CD4-positive, alpha-beta T cell treated with Interferon alpha-2 for 1 hour (primary cell): ENCODE results near the gene YWHAQ.
A peak's percentile ranks its signal among the peaks of the same experiment; 100 is the strongest.
"Not testable (repeated sequence)": the region's sequence is repeated elsewhere in the genome, so short reads cannot be mapped to it uniquely, and the experiment has no call there.

Experiments
- DNase-seq, 2 donors: peaks; one replicate each; pipeline ENCODE4 v3.0.0-alpha.2; 2020 to 2022

Gene YWHAQ

GRCh38 chr2:9593925-9594324 lies 36.9 kb downstream of the YWHAQ start:
- DNase-seq = no peak

- no peak for DNase-seq
These were observed 38.1 kb downstream of the YWHAQ start for GRCh38 chr2:9592699-9593098.

- DNase-seq = no peak
These were observed 40.2 kb downstream of the YWHAQ start for GRCh38 chr2:9590641-9591040.

GRCh38 chr2:9586465-9586864 lies 44.3 kb downstream of the YWHAQ start:
- no peak for DNase-seq

GRCh38 chr2:9585486-9585885 lies 45.3 kb downstream of the YWHAQ start:
- DNase-seq = no peak

- not testable (repeated sequence) for DNase-seq
These were observed 45.9 kb downstream of the YWHAQ start for GRCh38 chr2:9584902-9585301.

GRCh38 chr2:9582624-9583023 lies 48.2 kb downstream of the YWHAQ start:
- DNase-seq = no peak

- DNase-seq = no peak
These were observed 52.1 kb downstream of the YWHAQ start for GRCh38 chr2:9578467-9579235.

GRCh38 chr2:9574331-9574730 lies 56.5 kb downstream of the YWHAQ start:
- DNase-seq = no peak

GRCh38 chr2:9573840-9574239 lies 57.0 kb downstream of the YWHAQ start:
- no peak for DNase-seq

- DNase-seq = no peak
These were observed 57.6 kb downstream of the YWHAQ start for GRCh38 chr2:9573013-9573720.

- DNase-seq = no peak
These were observed 60.4 kb downstream of the YWHAQ start for GRCh38 chr2:9570182-9571060.

- no peak for DNase-seq
These were observed 65.2 kb downstream of the YWHAQ start for GRCh38 chr2:9565436-9566153.

GRCh38 chr2:9560628-9561027 lies 70.2 kb downstream of the YWHAQ start:
- no peak for DNase-seq

- DNase-seq = no peak
These were observed 71.8 kb downstream of the YWHAQ start for GRCh38 chr2:9558948-9559381.

GRCh38 chr2:9556121-9556743 lies 74.6 kb downstream of the YWHAQ start:
- DNase-seq = no peak

- DNase-seq = peak; percentile 87 to 89
These were observed 75.3 kb downstream of the YWHAQ start, which contains the start of gene ADAM17 for GRCh38 chr2:9555297-9556120. Gene ADAM17, minus strand, starts transcription at chr2:9555830. Its CDS starts 225 bp downstream, at chr2:9555605.

GRCh38 chr2:9554921-9555296 lies 75.9 kb downstream of the YWHAQ start:
- peak; percentile 28 to 42 for DNase-seq

- peak in 1 of 2 donors; percentile 44 for DNase-seq
These were observed 78.3 kb downstream of the YWHAQ start for GRCh38 chr2:9552219-9553178.

GRCh38 chr2:9550859-9551391 lies 79.9 kb downstream of the YWHAQ start:
- not testable (repeated sequence) for DNase-seq
